NK-92 (cell line): ENCODE measurements around the gene ALPL.

Experiments
- DNase-seq: peaks from one replicate; lab custom pipeline; 2025; ENCODE audit not compliant: unreplicated experiment; lab: John Stamatoyannopoulos, UW

ALPL gene

DNA sequence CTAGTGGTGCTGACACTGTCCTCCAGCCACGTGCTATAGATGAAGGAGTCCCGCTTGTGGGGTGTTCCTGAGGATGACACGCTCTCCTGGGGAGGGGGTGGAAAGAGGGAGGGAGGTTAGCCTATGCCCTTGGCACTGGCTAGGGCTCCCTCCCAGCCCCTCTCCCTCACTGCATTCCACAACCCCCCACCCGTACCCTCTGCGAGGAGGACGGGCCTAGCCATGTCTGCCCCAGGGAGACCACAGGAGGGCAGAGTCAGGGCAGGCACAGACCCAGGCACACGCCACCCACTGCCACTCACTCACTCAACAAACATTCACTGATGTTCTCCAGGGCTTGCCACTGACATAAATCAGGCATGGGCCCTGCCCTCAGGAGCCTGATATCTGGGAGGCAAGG, 89.2 kb downstream of the ALPL start:
- DNase-seq, result no peak

DNA sequence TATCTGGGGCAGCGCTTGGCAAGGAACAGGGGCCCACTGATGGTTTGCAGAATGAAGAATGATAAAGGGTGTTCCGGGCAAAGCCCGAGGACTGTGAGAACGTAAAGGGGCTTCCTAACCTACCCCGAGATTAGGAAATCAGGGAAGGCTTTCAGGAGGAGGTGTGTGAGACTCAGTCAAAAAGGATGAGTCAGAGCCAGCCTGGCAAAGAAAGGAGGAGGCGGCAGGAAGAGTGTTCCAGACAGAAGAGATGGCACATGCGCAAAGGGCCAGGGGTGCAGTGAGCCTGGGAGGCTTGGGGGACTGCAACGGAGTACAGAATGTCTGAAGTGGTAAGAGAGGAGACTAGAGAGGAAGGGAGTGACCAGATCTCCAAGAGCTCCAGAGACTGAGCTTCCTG, 89.7 kb downstream of the ALPL start:
- no peak for DNase-seq

DNA sequence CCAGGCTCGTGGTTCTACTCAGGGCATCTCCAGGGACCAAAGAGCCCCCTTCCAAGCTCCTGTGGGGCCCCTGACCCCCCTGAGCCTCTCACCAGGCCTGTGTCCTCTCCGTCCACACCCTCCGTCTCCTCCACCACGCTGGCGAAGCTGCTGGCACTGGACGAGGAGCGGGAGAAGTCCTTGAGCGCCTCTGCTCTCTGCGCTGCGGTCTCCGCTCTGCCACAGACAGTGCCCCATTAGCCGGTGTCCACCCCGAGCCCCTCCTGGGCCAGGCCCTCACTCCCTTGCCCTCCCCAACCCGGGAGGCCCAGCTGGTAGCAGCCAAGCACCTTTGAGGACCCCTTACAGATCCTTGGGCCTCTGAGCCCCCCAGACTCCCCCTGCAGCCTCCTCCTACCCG, 90.2 kb downstream of the ALPL start:
- DNase-seq, result no peak

DNA sequence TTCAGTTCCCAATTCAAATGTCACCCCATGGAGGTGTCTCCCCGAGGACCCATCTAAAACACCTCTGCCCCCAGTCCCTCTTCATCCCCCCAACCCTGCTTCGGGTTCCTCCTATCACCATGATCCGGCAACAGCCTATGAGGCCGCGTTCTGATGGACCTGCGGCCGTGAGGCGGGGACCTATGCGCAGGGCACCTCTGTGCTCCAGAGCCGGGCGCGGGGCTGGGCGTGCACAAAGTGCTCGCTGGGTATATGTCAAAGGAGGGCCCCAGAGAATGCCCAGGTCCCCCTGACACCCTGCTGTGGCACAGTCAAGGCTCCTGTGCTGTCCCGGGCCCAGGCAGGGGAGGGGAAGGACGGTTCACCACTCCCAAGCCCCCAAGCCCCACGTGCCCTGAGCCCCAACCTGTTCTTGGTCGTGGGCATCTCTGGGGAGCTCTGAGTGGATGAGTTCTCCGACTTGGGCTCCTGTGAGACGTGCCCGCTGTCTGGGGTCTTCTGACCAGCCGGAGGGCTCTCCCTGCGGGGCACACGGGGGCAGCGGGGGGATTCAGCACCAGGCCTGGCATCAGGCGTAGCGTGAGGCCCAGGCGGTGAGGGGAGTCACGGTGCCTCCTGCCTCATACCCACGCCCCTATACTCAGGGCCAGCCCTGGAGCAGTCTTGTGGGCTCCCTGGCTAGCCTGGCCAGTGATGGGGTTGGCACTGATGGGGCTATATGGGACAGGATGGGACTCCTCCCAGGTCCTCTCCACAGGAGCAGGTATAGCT, 92.2 kb downstream of the ALPL start:
- DNase-seq, result no peak

DNA sequence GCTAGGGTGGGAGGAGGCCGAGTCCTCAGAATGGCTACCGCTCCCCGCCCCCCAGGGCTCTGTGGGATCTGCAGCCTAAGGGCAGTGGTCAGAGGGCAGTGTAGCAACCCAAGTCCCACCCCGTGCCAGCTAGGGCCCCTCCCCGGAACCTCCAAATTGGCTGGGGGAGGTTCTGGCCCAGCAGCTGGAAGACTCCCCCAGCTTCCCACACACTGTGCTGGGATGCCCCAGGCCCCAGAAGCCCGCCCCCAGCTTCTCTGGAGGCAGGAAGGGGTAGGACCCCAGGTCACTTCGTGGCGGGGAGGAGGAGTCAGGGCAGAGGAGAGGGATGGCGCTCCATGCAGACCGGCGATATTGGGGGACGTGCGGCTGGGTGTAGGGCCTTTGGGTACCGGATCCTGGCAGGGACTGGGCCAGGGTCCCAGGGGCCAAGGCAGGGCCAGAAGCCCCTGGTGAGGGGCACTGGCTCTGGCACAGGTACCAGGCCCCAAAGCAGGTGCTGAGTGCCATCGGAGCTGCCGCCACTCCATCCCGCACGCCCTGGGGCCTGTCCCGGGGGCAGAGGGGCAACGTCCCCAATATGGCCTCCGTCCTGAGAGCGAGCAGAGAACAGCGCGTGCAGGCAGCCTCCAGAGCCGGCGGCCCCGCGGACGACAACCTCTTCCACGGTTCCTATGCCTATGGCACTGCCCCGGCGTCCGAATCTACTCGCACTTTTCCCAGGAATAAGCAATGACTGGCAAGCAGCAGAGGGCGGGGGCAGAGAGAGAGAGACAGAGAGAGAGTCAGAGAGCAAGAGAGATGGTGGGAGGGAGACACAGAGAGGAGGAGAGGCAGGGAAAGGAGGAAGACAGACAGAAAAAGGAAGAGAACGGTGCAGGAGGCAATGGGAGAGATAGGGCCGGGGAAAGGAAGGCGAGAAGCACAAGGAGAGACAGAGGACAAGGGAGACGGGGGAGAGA, 94.2 kb downstream of the ALPL start:
- no peak for DNase-seq

DNA sequence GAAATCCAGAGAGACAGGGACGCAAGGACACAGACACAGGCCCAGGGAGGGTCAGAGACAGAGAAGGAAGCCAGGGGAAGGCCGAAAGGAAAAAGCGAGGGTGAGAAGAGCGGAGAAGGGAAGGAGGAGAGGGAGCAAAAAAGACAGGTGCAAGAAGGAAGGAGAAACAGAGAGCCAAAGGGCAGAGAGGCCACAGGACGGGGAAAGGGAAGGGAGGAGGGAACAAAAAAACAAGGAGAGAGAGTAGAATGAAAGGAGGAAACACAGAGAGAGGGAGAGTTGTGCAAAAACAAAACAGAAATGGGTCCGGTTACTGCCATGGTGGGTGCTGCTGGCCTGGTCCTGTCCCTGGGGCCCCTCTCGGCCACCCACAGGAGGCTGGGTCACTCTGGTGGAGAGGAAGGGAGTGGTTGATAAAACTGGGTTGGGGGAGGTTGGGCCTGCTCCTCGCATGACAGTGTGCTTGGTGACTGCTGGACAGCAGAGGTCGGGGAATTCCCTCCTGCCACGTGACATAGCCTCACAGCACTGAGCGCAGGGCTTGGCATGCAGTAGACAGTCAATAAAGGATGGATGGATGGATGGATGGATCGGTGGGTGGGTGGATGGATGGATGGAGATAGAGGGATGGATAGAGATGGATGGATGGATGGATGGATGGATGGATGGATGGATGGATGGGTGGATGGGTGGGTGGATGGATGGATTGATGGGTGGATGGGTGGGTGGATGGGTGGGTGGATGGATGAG, 95.2 kb downstream of the ALPL start:
- DNase-seq, result no peak

DNA sequence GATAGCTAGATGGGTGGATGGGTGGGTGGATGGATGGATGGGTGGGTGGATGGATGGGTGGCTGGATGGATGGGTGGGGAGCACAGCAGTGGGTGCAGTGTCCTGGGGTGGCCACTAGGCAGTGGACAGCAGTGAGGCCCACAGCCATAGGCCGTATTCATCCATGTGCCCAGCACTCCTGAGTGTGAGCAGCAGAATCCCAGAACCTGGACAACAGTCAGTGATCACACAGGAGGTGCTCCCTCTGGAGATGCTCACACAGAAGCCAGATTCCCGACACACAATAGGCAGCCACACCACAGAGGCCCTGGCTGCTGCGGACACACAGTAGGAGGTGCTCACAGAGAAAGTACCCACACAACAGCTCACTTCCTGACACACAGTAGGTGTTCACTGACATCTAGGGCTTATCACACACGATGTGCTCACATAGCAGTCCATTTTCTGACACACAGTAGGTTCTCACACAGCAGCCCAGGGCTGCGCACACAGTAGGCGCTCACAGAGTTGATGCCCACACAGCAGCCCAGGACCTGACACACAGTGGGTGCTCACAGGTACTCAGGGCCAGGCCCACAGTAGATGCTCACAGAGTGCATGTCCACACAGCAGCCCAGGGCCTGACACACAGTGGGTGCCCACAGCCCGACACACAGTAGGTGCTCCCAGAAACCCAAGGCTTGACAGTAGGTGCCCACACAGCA, 95.9 kb downstream of the ALPL start:
- no peak for DNase-seq

DNA sequence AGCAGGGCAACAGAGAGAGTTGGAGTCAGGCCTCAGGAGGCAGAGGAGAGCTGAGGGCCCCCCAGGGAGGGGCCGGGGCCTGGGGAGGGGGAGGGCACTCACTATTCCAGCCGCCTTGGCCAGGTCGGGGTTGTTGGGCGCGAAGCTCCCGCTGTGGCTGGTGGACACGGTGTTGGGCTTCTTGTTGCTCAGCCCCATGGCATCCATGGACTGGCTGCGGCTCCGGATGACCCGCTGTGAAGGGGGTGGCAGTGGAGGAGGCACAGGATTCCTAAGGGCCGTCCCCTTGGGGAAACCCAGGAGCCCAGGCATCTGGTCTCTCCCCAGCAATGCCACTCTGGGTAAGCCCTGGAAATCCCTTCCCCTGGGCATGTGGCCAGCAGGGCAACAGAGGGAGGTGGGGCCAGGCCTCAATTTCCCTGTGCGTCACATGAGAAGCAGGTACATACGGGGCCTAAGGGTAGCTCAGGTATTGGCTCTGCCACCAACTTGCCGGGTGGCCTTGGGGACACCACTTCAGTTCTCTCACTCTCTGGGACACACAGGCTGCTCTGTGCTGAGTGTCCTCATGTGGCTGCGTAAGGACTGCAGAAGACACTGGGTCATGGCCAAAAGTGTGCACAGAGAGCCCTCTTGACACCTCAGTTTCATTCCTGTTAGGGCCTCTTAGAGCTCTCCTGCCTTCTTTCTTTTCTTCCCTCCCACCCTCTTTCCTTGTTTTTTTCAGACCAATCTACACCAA, 96.9 kb downstream of the ALPL start:
- DNase-seq, result no peak

DNA sequence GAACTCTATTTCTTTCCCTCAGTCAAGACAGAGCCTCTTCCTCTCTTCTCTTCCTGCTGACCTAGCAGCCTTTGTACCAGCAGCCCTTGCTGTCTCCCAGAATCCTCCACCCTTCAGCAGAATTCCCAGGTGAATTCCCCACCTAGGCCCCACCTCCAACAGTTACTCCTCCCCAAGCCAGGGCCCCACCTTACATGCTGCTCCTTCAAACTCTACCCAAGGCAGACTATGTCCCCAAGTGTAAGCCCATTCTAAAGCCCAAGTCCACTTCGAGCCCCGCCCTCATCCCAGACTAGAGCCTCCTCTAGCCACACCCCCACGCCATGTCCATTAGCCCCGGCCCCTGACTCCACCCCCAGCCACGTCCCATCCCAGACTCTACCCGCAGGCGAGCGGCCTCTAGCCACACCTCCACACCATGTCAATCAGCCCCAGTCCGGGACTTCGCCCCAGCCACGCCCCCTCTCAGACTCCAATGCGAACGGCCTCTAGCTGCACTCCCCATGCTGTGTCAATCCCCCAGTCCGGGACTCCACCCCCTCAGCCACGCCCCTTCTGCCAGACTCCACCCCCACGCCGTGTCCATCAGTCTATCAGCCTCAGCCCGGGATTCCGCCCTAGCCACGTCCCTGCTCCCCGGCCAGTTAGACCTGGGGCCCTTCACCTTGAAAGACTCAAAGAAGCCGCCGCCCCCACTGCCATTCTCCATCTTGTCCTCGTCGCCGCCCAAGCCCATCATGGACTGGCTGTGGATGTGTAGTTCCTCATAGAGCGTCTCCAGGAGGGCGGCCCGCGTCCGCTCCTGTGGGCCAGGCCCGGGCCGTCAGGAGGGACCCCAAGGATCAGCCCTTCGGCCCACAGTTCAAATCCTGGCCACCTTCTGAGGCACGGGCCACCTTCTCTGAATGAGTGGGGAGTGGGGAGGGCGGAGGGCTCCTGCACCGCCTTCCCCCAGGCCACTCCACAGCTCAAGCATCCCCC, 98.6 kb downstream of the ALPL start:
- no peak for DNase-seq

DNA sequence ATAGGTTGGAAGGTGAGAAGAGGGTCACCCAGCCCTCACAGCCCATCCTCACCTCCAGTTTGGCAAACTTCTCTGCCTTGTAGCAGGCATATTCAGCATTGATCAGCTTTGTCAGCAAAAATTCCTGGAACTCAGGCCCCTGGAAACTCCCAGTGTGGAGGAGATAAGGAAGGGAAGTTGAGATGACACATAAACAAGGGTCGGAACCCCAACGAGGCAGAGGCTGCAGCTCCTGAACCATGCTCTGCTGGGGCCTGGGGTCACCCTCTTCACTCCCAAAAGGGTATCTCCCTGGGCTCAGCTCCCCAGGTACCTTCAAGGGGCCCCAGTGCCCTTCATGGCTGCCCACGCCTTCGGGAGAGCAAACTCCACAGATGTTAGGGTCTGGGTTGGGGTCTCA, 99.6 kb downstream of the ALPL start:
- no peak for DNase-seq

DNA sequence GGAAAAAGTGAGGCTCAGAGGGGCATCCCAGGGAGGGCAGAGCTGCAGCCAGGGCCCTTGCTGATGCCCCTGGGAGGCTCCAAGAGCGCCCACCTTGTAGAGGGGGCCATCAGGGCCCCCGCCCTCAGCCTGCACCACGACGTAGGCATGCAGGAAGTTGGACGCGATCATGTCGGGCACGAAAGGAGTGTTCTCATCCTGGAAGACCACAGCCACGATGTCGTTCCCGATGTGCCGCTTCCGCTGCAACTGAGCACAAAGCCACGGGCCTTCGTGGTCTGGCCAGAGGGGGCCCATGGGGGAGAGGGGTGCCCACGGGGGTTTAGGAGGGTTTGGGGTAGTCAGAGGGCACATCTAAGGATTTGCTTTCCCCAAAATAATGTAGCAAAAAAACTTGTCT, 100.8 kb downstream of the ALPL start:
- DNase-seq, result no peak

DNA sequence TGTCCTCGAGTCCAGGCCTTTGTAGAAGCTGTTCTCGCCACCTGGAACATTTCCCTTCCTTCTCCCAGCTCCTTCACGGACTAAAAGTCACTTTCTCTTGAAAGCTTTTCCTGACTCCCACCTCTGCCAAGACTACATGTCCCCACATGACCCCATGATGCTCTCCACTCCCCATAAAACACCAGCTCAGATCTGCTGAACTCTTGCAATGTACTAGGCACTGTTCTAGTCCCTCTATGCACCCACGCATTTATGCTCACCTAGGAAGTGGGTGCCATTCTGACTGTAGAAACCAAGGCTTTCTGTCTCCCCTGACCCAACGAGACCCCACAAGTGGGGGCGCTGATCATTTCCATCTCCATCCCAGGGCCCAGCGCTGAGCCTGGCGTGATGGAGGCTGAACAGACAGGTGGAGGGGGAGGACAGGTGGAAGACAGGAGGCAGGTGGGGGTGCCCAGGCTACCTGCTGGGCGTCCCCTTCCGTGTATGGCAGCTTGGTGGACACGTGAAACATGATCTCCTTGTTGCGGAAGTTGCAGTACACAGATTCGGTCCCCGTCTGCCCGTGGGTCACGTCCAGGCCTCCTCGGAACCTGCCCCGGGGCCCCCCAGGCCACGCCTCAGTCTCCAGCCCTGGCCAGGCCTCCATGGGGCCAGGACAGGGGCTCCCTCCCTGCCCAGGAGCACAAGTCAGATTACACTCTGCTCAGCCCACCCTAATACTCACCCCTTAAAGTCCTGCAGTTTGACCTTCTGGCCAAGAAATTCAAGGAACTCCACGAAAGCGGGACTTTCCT, 102.0 kb downstream of the ALPL start:
- DNase-seq, result no peak

DNA sequence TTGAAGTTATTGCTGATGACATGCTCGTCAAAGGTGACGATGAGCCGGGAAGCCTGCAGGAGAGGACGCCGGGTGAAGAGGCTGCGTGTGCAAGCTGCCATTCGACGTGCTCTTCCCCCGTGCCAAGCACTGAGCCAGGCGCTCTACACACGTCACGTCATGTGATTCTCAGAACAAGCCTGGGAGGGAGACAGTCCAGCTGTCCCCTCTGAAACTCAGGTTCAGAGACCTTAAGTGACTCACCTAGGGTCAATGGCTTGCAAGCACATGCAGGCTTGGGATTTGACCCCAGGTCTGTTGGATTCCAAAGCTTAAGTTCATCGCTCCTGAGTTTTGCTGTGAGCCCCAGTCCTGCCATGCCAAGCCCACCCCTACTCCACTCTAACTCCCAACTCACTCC, 102.8 kb downstream of the ALPL start:
- DNase-seq, result no peak

DNA sequence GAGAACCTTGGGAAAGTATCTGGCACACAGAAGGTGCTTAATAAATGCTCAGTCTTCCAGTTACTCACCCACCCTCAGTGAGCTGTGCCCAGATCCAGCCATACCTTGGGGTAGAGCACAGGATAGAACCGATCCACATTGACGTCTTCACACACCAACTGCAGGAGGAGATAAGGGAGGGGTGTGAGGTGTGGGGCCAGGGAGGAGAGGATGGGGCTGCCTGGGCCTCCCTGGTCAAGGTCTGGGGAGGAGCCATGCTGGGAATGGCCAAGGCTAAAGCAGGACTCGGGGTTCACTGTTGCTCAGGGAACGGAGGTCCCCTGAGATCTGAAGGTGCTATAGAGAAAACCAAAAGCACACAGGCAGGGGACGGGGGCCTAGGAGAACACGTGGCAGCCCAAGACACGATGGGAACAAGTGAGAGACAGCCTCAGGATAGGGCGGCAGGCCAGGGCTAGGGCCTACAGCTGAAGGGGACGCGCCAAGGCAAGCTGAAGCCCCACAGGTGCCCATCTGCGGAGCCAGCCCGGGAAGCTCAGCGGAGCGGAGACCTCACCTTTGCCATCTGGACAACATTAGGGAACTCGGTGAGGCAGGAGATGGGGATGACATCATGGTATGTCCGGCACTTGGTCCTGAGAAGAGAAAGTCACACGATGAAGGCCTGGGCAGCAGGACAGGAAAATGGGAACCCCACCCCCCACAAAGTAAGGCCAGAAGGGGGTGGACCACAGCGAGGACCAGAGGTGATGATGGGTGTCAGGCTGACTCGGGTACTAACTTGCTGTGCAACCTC, 104.0 kb downstream of the ALPL start:
- no peak for DNase-seq

DNA sequence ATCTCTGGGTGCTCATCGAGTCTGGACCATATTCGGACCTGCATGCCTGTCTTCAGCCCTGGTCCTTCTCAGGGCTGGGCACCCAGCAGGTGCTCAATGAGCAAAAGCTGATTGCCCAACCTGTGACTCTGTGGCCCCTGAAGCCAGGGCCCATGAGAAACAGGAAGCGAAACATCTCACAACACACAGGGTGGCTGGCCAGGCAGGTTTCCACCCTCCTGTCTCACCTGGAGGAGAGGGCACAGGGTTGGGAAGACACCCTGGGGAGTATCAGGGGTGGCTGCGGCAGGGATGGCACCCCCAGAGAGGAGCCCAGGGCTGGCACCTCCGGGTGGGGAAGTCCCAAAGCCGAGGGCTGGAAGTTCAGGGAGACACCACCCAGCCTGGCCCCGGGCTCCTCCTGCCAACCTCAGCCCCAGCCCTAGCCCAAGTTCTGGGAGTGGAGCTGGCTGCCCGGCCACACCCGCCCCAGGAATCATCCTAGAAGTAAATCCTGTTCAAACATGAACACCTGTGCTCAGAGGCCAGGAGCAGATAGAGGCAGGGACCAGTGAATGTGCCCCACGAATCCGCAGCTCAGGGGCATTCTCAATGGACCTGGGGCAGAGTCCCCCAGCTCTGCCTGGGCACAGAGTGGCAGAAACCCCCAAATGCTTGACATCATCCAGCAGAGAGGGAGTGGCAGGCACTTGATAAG, 105.3 kb downstream of the ALPL start:
- DNase-seq, result no peak

DNA sequence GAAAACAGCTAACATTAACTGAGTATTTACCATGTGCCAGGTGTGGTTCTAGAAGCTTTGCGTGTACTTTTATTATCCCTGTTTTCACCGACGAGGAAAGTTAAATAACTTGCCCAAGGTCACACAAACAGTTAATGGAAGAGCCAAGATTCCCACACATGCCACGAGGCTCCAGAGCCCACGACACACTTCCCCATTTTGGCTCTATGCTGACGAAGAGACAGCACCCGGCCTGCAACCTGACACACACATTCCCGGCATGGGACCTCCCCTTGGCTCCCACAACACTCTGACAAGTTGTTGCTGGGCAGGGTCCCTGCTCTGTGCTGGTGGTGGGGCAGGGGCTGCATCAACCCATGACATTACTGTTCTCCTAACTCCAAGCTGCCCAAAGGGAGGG, 107.1 kb downstream of the ALPL start:
- no peak for DNase-seq
